ENCODE results near the gene ALDH18A1. TPM values are rescaled to one million over a fixed set of nuclear protein-coding genes. Genes with fewer than 3 reads are reported as not detected.

ALDH18A1 gene
- 76.0 and 83.9 TPM in 2 replicates for total RNA-seq

GRCh38 chr10:95656291-95657164 lies at the start of gene ALDH18A1:
Gene ALDH18A1 (minus strand): TSS chr10:95656711. CDS start chr10:95653377, 3,334 bp downstream.

GRCh38 chr10:95693668-95694534 lies 37.4 kb upstream of the ALDH18A1 start, which contains the start of gene TCTN3:
Gene TCTN3 (minus strand): TSS chr10:95693927. CDS start chr10:95693899, 28 bp downstream.

DNA sequence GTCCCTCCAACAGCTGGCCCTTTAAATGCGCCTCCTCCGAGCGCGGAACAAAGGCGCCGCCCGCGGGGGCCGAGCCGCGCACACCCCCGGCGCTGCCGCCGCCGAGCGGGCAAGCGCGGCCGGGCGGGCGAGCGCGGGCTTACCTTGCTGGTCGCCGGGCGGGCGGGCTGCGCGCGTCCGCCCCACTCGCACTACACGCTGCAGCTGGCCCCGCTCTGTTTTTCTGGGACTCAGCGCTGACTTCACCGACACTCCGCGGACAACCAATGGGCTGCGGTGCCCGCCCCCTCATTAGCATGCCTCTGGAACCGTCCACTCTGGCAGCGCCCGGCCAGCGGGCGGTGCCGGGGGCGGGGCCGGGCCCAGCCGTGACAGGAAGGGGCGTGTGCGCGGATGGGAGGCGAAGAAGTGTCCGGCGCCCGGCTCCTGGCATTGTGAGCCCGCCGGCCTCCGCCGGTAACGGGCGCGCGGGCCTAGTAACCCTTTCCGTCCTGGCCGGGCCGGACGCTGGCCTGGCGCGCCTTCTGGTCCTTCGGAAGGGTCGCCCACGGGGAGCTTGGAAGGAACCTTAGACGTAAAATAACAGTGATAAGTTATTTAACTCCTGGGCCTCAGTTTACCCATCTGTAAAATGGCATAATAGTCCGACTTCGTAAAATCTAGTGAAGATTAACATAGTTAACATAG lies 95.2 kb downstream of the ALDH18A1 start, which contains the start of gene SORBS1:
Gene SORBS1 (minus strand): TSS at position 195 of the 687 bp plus-strand sequence. CDS start 120,236 bp downstream, outside the sequence.

Other genes with a start within 250 kb of the ALDH18A1 start
- gene SORBS1, start 95.3 kb downstream of the ALDH18A1 start, total RNA-seq: 0.07 and 0.09 TPM in 2 replicates
- 26.9 and 34.4 TPM in 2 replicates for gene TCTN3, start 37.2 kb upstream of the ALDH18A1 start, total RNA-seq
- gene ENTPD1, start 99.5 kb upstream of the ALDH18A1 start, total RNA-seq: not detected in 2 replicates

All from airway epithelial cell (primary cell).